HG03439 (cell line): Measurements from ENCODE around the gene PACS1.

Experiments
- ATAC-seq: cut with Tn5 transposase; IDR thresholded peaks from one replicate; pipeline ENCODE4 v1.9.1; 2021; ENCODE audit warnings: mild to moderate bottlenecking, moderate library complexity; ENCODE audit not compliant: unreplicated experiment

Gene PACS1

GRCh38 chr11:66282468-66283455 lies 212.7 kb downstream of the PACS1 start:
- peak; percentile 63 for ATAC-seq

DNA sequence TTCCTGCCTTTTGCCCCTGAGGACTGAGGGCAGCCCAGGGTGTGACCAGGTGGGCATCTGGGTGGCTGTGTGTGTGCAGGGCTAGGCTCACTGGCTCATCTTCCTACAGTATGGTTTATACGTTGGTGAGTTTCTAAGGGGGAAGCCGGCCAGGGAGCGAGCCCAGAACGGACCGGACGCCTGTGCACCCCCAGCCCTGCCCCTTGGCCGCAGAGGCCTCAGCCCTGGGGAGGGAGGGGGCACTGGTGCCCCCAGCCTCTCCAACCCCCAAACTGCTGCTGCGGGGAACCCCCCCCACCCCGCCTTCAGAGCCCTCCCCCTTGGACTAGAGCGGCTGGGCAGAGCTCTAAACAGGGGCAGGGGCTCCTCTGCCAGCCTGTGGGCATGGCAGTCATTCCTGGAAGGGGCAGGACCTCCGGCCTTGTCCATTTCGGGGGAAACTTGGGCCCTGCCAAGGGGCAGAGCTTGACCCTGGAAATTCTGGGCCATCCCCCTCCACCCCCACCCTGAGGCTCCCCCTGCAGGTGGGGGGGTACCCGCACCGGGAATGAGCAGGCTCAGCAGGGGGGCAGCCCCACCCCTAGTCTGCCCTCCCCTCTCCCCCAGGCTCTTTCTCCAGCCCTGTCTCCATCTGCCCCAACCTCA lies 213.5 kb downstream of the PACS1 start:
- no peak for ATAC-seq

- no peak for ATAC-seq
These were observed 214.5 kb downstream of the PACS1 start for GRCh38 chr11:66284526-66285078.

DNA sequence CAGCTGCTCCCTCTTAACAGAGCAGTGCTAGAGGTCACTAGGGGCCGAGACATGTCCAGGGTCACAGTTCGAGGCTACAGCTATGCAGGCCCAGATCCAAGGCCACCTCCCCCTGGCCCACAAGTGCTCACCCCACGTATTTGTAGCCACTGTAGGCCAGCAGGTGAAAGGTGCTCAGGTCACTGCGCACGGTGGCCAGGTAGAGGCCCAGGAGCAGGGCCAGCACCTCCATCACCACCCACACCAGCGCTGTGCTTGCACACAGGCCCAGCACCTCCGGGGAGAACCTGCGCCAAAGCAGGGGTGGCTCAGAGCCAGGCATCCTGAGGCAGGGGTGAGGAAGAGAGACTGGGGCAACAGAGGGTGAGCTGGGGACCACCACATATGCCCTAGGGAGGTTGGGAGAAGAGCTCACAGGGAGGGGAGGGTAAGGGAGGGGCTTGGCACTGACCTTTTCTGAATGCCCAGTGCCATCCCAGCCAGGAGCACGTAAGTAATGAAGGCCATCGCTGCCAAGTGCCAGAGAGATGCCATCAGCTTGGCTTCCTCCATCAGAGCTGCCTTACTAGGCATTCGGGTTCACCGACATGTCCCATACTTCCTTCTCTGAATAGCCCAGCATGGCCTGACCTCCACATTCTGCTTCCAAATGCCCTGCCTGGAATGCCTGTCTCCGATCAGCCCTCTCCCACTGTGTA lies 215.3 kb downstream of the PACS1 start:
- ATAC-seq, result no peak

GRCh38 chr11:66286699-66287098 lies 216.6 kb downstream of the PACS1 start:
- ATAC-seq, result no peak

GRCh38 chr11:66287211-66287888 lies 217.3 kb downstream of the PACS1 start:
- no peak for ATAC-seq

DNA sequence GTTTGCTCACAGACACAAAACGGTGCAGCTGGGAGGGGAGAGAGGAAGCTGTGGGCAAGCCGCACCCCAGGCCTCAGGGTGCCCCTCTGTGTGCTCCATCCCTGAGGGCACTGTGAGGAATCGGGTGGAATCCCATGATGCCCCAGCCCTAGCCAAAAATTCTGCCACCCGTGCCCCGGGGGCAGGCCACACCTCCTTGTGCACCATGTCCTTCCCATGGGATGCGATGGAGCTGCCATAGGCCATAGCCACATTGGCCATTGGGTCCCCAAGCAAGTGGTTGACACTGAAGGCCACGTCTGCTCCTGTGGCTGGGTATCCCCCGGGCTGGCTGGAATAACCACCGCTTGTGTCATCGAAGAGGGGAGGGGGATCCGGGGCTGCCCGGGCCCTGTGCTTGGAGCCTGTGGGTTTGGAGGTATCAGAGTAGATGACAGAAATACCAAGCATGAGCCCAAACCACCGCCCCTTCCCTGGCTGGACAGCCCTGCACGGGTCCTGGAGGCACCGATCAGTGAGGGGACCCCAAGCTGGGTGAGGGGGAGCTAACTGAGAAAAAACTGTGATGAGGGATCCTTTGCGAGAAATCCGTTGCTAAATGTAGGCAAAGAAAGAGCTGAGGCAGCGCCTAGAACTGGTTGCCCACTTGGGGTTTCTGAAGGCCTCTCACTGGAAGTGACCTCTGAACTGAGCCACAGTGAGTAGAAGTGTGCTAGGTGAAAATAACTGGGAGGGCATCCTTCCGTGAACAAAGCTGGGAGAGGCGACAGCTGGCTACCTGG lies 218.0 kb downstream of the PACS1 start:
- ATAC-seq, result no peak

DNA sequence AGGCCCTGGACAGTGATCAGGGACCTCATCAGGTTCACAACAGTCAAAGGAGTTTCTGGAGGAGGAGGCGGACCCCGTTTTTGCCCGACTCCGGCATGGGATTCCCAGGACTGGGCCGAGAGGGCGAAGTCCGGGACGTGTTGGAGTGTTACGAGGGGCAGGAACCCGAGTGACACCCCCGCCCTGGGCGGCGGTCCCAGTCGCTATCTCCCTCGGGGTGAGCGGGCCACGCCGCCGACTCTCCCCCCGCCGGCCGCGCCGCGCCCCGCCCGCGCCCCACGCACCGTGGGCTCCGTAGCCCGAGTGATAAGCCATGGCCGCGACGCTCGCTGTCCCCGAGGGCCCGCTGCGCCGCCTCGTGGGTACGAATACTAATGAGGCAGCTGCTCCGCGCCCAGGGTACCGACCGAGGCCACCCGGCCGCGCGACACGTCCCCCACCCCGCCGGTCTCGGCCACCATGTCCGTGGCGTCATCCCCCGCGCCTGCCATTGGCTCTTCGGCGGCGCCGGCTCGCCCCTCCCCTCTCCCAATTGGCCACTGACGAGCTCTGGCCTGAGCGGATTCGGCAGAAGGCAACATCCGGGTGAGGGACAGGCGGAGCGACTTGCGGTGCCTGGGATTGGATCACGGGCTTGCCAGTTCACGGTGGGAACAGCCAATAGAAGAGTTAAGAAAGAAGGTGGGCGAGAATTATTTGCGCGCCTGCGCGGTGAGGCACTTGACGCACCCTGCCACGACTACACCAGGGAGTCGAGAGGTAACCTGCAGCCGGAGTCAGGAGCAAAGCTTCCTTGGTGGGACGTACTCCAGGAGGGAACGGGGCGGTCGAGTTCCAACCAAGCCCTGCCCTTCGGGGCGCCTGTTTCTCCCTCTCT lies 218.8 kb downstream of the PACS1 start, which contains the start of gene YIF1A:
Gene YIF1A (minus strand): TSS at position 473 of the 877 bp plus-strand sequence. CDS start 158 bp downstream, at position 315.
- peak; percentile 90 for ATAC-seq

DNA sequence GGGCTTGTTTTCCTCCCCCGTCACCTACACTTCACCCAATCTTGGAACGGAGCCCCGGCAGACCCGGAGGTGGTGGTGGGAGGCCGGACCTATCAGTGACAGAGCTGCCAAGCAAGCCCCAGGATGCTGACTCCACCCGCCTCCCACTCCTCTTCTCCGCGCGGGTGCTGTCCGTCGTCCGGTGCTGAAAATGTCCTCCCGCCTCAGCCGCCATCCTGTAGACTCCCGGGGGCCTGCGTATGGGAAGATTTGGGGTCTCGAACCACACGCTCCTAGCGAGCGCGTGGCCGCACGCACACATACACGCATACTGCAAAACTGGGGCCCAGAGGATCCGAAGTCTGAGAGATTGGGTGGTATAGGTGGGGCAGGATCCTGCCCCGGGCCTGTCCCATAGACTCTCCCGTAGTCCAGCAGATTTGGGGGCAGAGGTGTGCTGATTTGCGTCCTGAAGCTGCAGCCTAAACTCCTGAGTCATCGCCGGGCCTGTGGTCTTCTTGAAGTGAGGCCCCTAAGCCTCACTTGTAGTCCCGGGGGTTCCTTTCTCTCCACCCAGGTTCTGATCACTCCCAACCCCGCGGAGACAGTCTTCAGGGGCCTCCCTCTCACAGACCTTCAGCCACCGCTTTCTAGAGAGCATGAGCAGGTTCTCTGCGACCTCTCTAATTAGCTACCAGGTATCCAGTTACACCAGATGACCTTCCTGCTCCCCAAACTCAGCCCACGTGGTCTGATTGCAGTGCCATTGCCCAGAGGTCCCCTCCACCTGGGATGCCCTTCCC lies 219.7 kb downstream of the PACS1 start:
- ATAC-seq, result peak; percentile 38

DNA sequence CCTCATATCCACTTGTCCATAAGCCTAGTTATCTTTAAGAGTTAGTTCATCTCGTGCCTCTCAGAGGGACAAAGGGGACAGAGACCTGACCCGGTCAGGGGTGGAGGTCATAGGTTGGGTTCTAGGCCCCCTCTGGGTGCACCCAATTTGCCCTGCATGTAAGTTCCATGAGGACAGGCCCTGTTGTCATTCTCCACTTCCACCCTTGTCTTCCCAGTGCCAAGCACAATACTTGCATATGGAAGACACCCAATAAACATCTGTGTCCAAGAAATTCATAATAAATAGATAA lies 220.2 kb downstream of the PACS1 start:
- no peak for ATAC-seq

GRCh38 chr11:66291303-66291705 lies 221.2 kb downstream of the PACS1 start:
- no peak for ATAC-seq

DNA sequence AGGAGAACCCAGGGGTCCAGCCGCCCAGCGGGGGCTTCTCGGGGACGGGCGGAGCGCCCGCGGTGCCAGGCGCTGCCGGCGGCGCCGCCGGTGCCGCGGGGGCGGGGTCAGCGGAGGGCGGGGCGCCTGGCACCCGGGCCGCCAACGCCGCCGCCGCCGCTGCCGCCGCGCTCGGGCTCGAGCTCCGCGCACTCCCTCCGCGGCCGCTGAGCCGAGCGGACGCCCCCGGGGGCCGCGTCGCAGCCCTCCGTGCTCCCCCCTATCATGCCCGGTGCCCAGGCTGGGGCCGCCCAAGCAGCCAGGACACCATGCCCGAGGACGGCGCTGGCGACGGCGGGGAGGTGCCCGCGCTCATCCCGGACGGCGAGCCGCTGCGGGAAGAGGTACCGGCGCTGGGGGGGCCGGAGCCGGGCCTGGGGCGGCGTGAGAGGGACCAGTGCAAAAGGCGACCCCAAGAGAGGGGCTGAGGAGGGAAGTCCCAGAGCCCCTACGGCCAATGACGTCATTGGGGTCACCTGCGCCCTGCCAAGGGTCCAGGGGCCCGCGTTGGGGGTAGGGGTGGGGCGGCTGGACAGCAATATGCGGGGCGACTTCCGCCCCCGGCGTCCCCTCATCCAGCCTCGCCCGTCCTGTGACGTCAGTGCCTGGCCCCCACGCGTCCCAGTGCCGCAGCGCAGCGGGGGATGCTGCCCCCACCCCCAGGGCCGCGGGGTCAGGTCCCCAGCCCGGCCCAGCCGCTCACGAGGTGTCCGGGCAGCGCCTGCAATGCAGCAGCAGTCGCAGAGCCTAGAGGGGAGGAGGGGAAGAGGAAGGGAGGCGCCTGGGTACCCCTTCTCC lies 221.9 kb downstream of the PACS1 start, which contains the start of gene TMEM151A:
Gene TMEM151A (plus strand): TSS at position 189 of the 837 bp plus-strand sequence. CDS start 120 bp downstream, at position 309.
- ATAC-seq, result no peak

DNA sequence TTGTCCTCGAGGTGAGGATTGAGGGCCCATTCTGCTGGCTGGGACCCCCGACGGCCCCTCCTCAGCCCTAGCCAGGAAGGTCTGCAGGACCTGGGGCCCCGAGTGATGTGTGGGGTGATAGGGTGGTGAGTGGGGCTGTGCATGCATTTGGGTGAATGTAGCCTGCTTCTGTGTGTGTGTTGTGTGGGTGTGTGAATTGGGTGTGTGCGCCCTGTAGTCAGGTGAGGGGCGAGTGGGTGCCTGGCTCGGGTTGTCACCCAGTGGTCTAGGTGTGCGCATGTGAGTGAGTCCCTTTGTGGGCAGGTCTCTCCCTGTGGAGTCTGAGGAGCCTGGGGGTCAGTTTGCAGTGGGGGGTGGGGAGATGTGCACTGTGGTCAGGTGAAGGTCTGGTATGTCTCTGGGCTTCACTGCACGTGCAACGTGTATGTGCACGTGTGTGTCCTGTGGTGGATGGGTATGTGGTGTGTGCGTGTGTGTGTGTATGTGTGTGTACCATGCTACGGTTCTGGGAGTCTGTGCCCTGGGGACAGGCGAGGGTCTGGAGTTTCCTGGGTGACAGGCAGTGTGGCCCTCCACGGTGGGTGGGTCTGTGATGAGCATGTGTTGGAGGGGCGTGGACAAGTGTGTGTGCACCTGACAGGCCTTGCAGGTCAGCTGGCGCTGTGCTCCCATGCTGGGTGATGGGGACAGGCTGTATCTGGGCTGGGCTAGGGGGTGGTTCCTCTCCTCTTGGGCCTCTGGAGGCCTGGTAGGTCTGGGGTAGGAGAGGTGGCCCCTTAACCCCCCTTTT lies 222.7 kb downstream of the PACS1 start:
- ATAC-seq, result no peak

GRCh38 chr11:66293352-66293751 lies 223.3 kb downstream of the PACS1 start:
- ATAC-seq, result no peak

DNA sequence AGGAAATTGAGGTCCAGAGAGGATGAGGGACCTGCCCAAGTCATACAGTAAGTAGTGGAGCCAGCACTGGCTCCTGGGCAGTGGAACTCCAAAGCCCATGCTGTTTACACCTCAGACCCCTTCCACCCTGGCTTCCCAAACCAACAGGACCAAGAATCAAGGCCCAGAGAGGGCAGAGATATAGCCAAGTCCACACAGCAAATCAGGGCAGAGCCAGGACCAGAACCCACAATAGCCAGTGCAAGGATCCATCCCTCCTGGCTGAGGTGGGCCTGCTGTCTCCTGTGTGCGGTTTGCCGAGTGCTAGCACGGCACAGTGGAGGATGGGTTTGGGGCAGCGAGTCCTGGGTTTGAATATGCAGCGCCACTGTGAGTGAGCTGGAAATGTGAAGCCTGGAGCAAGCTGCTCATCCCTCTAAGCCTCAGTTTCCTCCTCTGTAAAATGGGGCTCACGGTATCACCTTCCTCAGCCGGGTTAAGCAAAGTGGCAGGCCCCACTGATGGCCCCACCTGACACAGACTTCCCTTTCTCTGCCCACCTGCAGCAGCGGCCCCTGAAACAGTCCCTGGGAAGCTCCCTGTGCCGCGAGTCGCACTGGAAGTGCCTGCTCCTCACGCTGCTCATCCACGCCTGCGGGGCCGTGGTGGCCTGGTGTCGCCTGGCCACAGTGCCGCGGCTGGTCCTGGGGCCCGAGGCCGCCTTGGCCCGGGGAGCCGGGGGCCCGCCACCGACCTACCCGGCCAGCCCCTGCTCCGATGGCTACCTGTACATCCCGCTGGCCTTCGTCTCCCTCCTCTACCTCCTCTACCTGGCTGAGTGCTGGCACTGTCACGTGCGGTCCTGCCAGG lies 223.9 kb downstream of the PACS1 start:
- ATAC-seq, result no peak
